Measurements from ENCODE around the gene LMF1.
"Not testable (repeated sequence)": the region's sequence is repeated elsewhere in the genome, so short reads cannot be mapped to it uniquely, and the experiment has no call there.

LMF1 gene

DNA sequence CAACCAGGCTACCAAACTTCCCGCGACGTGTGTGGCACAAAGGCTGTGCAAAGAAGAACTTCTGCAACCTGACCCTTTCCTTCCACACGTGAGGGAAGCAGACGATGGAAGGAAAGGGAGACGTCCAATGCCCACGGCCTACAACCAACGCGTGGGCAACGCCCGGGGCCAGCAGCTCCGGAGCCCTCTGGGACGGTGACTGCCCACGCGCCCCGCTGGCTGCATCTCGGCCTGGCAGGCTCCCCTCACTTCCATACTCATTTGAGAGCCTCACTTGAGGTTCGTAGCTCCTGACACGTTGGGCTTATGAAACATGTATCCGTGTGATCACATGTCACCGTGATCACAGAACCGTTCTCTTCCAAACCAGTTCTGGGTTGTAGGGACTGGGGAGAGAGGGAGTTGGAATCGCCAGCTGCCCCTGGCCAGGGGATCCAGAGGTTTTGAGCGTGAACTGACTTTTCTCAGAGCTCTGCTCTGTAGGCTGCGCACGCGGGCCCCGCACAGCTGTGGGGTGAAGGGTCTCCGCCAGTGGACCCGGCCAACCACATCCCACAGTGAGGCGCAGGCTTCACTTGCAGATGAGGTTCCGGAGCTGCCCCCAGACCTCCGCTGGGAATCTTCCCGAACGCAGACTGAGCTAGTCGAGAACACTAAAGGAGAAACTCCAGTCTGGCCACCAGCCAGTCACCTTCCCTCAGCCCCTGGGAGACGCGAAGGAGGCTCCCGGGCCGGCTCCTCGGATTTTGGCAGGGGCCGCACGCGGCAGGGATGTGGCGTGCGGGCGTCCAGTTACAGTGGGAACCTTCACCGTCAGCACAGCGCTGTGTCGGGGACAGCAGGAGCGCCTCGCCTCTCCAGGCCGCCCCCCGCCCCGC lies 1.0 kb downstream of the LMF1 start:
- no peak for DNase-seq

DNA sequence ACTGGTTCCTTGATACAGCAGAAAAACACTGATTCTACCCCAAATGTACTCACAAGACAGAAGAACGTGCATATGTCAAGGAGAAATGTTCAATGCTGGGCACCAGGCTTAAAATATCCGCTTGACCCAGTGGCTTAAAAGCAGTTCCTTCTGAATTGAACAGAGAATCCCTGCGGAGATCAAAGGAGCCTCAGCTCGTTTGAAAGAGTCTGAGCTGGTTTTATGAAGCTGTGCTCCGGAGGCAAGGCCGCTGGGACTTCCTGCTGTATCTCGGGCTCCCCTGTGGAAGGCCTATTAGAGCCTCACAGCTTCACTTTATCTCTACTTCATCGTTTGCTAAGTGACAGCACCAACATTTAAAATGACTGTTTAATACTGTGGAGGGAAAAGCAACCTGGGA lies 2.2 kb downstream of the LMF1 start:
- DNase-seq = peak; percentile 25

DNA sequence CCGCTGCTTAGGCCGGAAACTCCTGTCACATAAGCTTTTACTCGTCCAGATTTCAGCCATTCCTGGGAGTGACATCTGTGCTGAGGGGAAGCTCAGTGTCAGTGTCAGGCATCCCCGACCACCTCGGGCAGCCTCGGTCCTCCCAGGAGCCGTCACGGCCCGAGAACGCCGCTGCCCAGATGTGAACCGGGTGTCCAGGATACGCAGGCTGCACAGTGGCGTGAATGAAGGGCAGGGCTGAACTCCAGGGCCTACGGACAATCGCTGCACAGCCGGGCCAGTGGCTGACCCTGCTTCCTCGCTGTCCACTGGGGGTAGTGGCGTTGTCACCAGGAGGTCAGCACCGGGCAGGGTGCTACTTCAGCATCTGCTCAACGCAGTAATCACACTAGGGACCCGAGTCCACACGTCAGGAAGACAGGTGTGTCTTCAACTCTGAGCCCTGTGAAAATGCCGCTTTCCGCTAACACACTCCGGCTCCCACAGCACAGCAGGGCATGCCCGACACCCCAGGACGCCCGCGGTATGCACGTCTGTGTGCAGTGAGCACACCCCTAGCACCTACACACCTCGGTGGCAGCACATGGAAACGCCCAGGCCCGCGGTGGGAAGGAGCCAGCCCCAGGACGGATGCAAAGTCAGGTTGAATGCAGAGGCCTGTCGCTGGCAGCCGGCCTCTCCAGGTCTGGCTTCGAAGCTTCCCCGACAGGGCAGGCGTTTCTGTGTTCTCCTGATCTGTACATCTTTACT lies 3.1 kb downstream of the LMF1 start:
- no peak for DNase-seq

DNA sequence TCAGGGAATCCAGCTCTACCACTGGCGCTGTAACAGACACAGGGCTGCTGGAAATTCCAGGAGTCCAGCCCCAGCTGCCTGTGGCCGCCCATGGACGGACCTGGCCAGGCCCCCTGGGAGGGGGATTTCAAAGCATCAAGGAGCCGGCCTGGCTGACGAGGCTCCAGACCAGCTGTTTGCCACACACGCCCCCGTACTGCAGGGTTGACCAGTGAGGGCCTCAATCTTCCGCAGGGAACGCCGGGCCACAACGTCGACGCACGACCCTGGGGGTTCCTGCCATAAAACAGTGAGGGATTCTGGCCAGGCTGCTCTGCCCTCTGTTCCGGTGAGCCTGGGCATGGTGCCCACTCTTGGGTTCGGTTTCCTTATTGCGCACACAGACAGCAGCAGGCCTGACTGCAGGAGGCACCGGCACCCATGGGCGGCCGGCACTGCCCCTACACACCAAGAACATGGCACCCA lies 3.7 kb downstream of the LMF1 start:
- DNase-seq = no peak

DNA sequence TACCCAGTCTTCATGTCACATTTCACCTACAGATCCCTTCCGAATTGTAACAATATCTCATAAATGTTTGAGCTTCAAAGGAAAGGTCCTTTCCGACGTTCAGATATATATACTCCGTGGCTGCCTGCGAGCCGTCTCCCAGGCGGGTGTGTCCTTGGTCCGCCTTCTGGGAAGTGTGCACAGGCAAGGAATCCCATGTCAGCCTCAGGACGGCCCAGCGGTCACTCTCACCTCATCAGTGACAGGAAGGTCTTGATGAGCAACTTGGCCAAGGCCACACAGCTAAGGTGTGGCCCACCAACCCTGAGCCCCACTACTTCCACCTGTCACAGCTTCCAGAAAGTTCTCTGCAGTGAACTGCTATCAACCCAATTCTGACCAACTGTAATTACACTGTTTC lies 4.3 kb downstream of the LMF1 start:
- DNase-seq = no peak

DNA sequence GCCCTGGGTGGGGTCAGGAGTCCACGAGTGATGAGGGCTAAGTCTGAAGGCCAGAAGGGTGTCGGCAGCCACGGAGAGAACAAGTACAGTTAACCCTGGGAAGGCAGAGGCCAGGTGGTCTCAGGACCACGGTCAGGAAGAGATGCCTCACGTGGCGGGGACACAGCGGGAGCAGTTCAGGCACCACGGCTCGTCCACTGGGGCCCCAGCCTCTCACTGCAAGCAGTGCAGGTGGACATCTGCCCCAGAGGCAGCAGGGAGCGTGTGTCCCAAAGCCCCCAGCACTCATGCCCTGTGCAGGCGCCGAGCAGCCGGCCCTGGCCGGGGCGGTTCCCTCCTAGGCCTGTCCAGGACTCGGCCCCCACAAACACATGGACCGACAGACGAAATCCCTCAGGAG lies 4.7 kb downstream of the LMF1 start:
- no peak for DNase-seq

DNA sequence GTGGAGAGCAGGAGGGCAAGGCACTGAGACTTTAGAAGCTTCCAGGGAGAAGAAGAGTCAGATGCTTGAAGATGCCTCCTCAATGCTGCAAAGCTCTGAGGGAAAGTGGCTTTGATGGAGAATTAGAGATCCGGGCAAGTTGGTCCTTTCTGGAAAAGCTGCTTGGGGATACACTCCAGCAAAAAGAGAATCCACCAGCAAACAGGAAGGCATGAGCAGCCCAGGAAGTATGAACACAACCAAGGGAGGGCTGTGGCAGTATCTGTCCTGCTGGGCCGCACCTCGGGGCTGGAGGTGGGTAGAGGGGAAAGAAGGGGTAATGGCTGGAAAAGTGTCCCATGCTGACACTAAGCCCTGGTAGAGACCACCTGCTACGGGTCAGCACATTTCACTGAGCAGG lies 5.3 kb downstream of the LMF1 start:
- DNase-seq = no peak

DNA sequence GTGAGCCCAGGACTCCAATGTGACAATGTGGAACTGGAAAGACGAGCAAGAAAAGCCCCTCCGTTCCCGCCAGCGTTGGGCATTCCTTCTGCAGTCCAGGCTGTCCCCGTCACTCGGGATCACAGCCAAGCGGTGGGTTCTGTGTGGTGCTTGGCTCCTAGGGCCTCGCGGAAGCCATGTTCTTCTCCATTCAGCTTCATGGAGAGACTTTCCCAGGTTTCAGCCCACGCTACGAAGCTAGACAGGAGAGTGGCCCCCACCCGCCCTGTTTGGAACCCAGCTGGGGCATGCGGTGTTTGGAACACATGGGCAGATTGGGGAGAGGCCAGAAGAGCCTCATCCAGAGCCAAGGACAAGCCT lies 5.8 kb downstream of the LMF1 start:
- DNase-seq = no peak

DNA sequence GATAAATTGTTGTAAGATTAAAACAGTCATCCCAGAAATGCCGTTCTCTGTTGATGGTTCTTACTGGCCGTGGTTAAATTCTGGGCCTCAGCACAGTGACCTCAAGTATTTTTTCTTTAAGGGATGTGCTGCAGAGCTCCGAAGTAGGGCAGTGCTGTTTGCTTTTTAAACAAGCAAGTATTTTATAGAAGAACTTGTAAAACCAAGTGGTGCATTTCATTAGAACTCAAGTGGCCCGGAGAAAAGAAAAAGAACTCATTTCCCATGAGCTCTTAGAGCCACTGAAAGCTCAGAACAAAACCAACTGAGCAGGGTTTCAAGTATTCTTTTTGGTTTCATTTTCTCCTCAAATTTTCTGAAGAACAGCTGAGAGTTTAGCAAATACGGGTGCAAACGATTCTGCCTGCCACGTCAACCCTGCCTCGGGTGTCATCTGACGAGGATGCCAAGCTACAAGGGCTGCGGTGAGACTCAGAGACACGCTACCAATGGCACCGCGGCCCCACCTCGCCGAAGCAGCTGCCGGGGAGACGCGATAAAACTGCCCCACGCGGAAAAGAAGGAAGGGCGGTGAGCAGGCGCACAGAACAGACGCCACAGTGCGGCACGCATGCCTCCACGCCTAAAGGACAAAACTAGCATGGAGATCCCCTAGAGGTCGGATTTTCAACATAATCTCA lies 6.3 kb downstream of the LMF1 start:
- no peak for DNase-seq

DNA sequence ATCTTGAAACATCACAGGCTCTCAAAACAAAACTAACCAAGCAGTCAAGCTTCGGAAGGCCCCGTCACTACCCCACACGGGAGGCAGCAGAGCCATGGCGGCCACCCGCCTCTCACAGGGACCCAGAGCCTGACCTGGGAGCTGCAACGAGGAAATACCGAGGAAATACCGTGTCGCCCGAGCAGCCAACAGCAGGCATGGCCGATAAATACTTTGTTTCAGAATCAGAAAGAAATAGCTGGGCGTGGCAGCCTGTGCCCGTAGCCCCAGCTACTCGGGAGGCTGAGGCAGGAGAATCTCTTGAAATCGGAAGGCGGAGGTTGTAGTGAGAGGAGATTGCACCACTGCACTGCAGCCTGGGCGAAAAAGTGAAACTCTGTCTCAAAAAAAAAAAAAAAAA lies 6.9 kb downstream of the LMF1 start:
- DNase-seq = no peak

DNA sequence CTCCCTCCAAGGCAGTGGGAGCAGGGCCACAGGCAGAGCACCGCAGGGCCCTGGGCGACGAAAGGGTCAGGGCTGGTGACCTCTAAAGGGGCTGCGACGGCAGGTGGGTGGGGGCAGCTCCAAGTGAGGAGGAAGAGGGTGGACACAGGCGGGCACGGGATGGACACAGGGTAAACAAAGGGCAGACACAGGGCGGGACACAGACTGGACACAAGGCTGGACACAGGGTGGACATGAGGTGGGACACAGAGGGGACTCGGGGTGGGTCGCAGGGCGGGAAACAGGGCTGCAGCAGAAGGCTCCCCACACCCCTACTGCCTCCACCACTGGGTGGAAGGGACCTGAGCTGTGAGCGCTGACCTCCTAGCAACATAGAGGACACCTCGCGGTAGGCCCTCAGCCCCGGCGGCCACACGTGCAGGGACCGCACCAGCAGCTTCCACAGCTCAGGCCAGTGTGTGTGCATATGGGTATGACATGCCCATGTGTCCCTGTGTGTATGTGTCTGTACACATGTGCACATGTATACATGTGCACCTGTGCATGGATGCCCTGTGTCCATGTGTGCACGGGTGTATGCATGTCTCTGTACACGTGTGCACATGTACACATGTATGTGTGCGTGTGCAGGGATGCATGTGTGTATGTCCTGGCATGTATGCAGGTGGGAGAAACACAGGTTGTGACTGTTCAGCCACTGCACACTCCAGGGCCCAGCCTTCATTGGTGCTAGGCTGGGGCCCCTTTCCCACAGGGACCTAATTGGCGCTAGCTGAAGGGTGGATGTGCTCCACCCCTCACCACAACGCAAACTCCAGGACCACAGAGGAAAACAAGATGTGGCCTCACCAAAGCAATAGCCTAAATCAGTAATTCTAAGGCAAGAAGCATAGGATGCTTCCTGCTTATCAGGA lies 7.6 kb downstream of the LMF1 start:
- no peak for DNase-seq

DNA sequence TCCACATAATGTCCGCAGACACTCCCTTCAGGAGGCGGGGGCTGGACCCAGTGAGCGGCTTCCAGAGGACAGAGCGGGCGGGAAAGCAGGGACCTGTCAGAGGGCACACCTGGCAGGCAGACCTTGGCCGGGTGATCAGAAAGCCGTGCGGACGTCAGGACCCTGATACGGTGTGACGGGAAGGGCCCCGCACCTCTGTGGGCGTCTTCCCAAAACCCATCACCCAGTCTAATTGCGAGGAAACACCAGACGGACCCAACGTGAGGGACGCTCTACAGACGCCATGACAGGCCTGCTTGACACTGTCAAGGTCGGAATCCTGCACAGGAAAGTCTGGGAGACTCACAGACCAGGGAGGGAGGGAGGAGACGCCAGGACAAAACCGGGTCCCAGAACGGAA lies 8.4 kb downstream of the LMF1 start:
- no peak for DNase-seq

DNA sequence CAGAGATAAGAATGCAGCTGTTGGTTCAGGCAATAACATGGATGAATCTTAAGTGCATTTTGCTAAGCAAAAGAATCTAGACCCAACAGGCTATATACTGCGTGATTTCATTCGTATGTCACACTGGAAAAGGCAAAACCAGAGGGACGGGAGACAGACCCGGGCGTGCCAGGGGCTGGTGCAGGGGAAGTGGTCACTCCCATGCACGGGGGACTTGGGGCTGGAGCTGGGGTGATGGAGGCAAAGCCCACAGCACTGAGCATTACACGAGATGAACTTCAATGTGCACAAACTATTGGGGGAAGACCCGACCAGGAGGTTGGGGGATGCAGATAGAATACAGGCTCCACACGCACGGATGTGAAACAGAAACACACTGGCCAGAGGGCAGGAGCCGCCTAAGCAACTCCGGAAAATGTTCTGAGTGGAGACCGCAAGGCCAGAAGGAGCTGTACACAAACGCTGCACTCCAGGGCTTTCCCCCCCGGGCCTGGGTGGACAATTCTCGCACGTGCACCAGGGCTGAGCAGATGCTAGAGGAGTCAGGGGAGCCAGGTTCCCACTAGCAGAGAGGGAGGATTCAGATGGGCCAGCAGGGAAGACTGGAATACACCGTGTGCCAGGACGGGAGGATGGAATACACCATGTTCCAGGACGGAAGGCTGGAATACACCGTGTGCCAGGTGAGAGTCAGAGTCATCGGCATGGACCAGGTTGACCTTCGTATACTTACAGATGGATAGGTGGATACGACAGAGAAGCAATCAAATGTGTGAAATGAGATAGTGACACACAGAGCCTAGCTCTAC lies 11.3 kb downstream of the LMF1 start:
- DNase-seq = no peak

DNA sequence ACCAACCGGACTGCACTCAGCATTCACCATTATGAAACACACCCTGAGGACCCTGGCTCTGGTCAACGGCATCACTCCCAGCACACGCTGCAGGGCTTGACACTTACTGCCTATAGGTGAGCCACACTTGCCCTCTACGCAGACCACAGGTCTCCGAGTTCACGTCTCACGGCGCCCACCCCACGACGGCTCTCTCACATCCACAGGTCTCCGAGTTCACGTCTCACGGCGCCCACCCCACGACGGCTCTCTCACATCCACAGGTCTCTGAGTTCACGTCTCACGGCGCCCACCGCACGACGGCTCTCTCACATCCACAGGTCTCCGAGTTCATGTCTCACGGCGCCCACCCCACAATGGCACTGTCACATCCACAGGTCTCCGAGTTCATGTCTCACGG lies 15.0 kb downstream of the LMF1 start:
- DNase-seq = not testable (repeated sequence)

DNA sequence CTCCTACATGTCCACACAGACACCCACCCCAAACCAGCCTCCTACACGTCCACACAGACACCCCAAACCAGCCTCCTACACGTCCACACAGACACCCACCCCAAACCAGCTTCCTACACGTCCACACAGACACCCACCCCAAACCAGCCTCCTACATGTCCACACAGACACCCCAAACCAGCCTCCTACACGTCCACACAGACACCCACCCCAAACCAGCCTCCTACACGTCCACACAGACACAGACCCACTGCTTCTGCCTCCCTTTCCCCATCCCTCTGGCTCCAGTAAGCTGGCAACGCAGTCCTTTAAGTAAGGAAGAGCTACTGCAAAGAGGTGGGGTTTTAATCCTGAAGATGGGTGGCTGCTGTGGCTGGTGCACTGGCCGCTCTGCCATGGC lies 17.0 kb downstream of the LMF1 start:
- not testable (repeated sequence) for DNase-seq

DNA sequence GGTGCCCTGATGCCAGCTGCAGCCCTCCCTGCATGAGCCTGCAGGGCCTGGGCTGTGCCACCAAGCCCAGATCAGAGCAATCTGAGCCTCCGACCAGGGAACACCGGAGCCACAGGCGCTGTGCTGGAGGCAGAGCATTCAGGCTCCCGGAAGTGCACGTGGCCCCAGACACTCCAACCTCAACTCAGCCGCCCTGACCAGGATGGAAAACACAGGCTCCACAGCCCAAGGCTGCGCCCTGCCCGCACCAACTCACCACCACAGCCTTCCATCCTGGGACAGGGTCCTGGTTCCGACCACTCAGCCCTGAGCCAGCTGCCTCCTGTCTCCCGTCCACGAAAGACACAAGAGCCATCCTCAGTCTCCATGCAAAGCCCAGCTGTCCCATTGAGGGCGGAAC lies 18.5 kb downstream of the LMF1 start:
- no peak for DNase-seq

DNA sequence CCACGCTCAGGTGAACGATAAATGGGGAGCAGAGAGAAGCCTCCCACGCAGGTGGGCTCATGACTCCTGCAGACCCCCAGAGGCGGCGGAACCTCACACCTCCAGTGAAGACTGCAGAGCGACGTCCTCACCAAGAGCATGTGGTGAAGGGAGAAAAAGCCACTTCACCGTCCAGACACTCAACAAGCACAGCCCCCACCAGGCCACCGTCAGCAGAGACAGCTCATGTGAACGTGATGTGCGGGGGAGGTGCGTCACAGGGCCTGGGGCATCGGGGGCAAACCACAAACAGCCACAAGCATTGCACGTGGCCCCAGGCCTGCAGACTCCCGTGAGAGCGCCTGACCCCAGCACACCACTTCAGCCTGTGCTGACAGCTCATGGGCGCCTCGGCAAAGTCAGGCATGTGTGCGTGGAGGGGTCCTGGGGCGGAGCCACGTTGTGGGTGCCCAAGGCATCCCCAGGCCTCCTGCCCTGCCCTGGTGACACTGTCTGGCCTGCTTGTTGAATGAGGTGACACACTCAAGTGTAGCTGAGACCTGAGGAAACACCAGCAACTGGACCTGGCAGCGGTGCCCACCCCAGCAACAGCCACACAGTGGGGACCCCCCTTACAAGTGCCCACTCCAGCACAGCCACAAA lies 19.0 kb downstream of the LMF1 start:
- no peak for DNase-seq

DNA sequence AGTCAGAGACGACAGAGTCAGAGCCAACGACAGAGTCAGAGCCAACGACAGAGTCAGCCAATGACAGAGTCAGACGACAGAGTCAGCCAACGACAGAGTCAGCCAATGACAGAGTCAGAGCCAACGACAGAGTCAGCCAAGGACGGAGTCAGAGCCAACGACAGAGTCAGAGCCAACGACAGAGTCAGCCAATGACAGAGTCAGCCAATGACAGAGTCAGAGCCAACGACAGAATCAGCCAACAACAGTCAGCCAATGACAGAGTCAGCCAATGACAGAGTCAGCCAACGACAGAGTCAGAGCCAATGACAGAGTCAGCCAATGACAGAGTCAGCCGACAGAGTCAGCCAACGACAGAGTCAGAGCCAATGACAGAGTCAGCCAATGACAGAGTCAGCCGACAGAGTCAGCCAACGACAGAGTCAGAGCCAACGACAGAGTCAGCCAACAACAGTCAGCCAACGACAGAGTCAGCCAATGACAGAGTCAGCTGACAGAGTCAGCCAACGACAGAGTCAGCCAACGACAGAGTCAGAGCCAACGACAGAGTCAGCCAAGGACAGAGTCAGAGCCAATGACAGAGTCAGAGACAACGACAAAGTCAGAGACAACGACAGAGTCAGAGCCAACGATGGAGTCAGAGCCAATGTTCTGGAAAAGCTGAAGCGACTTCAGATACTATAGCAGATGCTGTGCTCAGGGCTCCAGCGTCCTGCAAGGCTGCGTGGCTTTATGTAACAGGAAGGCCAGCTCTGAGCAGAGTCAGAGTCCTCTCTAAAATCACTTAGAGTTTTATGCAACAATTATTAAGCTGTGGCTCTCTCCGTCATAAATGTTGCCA lies 19.8 kb downstream of the LMF1 start:
- DNase-seq = not testable (repeated sequence)

DNA sequence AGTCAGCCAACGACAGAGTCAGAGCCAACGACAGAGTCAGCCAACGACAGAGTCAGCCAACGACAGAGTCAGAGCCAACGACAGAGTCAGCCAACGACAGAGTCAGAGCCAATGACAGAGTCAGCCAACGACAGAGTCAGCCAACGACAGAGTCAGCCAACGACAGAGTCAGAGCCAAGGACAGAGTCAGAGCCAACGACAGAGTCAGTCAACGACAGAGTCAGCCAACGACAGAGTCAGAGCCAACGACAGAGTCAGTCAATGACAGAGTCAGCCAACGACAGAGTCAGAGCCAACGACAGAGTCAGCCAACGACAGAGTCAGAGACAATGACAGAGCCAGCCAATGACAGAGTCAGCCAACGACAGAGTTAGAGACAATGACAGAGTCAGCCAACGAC lies 22.0 kb downstream of the LMF1 start:
- not testable (repeated sequence) for DNase-seq

DNA sequence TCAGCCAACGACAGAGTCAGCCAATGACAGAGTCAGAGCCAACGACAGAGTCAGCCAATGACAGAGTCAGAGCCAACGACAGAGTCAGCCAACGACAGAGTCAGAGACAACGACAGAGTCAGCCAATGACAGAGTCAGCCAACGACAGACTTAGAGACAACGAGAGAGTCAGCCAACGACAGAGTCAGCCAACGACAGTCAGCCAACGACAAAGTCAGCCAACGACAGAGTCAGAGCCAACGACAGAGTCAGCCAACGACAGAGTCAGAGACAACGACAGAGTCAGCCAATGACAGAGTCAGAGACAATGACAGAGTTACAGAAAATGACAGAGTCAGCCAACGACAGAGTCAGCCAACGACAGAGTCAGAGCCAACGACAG lies 22.9 kb downstream of the LMF1 start:
- DNase-seq = not testable (repeated sequence)
